GM23338 (cell line): ENCODE results near the gene MEIOB. TPM values are rescaled to one million over a fixed set of nuclear protein-coding genes. Genes with fewer than 3 reads are reported as not detected.

Experiments used
- ATAC-seq: fragments of 200-7000 bp; cut with Tn5 transposase; 3 replicates; pipeline ENCODE4 v1.9.1; 2020
- DNase-seq: peaks from one replicate; pipeline ENCODE4 v3.0.0-alpha.2; 2015; ENCODE audit warnings: low spot score
- H2AFZ ChIP-seq: fragments of 200-600 bp; sonication (generic); 2 replicates; pipeline ENCODE4 v1.8.0; 2016; ENCODE audit warnings: antibody characterized with exemption, mild to moderate bottlenecking, moderate library complexity
- H3F3A ChIP-seq: fragments of 200-600 bp; sonication (generic); replicated peaks from 2 replicates; pipeline ENCODE4 v1.8.0; 2017; ENCODE audit warnings: antibody characterized with exemption, mixed run types, low read depth
- H3K27ac ChIP-seq: fragments of 200-600 bp; sonication (generic); 2 replicates; pipeline ENCODE4 v1.6.1; 2016; ENCODE audit warnings: low read depth
- H3K27me3 ChIP-seq: fragments of 200-600 bp; sonication (generic); 2 replicates; pipeline ENCODE4 v1.8.0; 2016; ENCODE audit warnings: mild to moderate bottlenecking, mixed run types, moderate library complexity; ENCODE audit not compliant: insufficient read depth
- H3K36me3 ChIP-seq: fragments of 200-600 bp; sonication (generic); 2 replicates; pipeline ENCODE4 v1.8.0; 2016; ENCODE audit warnings: mild to moderate bottlenecking; ENCODE audit not compliant: insufficient read depth
- H3K4me1 ChIP-seq: fragments of 200-600 bp; sonication (generic); 2 replicates; pipeline ENCODE4 v1.8.0; 2016; ENCODE audit warnings: mild to moderate bottlenecking, moderate library complexity; ENCODE audit not compliant: insufficient read depth
- H3K4me2 ChIP-seq: fragments of 200-600 bp; sonication (generic); 2 replicates; pipeline ENCODE4 v1.7.1; 2017; ENCODE audit warnings: mixed run types
- H3K4me3 ChIP-seq: fragments of 200-600 bp; sonication (generic); 2 replicates; pipeline ENCODE4 v1.6.1; 2016; ENCODE audit warnings: mixed run types
- H3K79me2 ChIP-seq: fragments of 200-600 bp; sonication (generic); replicated peaks from 2 replicates; pipeline ENCODE4 v1.8.0; 2017; ENCODE audit warnings: mild to moderate bottlenecking; ENCODE audit not compliant: insufficient read depth
- H3K9me2 ChIP-seq: fragments of 200-600 bp; sonication (generic); 2 replicates; pipeline ENCODE4 v1.8.0; 2017; ENCODE audit not compliant: insufficient read depth
- H4K20me1 ChIP-seq: fragments of 200-600 bp; sonication (generic); replicated peaks from 2 replicates; pipeline ENCODE4 v1.8.0; 2017; ENCODE audit warnings: mild to moderate bottlenecking; ENCODE audit not compliant: insufficient read depth
- H3K27ac Mint-ChIP-seq: 2 replicates; pipeline ENCODE4 v1.8.0; 2020; ENCODE audit warnings: inconsistent platforms, mild to moderate bottlenecking, moderate library complexity, mixed read lengths
- H3K27me3 Mint-ChIP-seq: 3 replicates; pipeline ENCODE4 v1.8.0; 2022; ENCODE audit warnings: low read depth, mild to moderate bottlenecking, moderate library complexity, mixed read lengths, inconsistent platforms; ENCODE audit not compliant: insufficient read depth, poor library complexity
- H3K36me3 Mint-ChIP-seq: 3 replicates; pipeline ENCODE4 v1.8.0; 2021; ENCODE audit warnings: low read depth, mild to moderate bottlenecking, inconsistent platforms, moderate library complexity, mixed read lengths
- H3K4me1 Mint-ChIP-seq: 3 replicates; pipeline ENCODE4 v1.8.0; 2020; ENCODE audit warnings: mild to moderate bottlenecking, inconsistent platforms, mixed read lengths
- H3K4me3 Mint-ChIP-seq: 3 replicates; pipeline ENCODE4 v1.8.0; 2021; ENCODE audit warnings: moderate library complexity, mild to moderate bottlenecking, inconsistent platforms, mixed read lengths
- H3K9me3 Mint-ChIP-seq: 3 replicates; pipeline ENCODE4 v1.8.0; 2020; ENCODE audit warnings: moderate library complexity, mild to moderate bottlenecking, inconsistent platforms, mixed read lengths
- CREB1 ChIP-seq: fragments of 250-450 bp; sonication (Bioruptor Pico); IDR thresholded peaks from 2 replicates; pipeline ENCODE4 v1.5.0; 2020; ENCODE audit warnings: low read depth, mild to moderate bottlenecking, moderate library complexity
- CTCF ChIP-seq, 2 experiments: fragments of 200-600 bp in 1 of 2; sonication (generic) in 1 of 2; conservative IDR thresholded peaks; 2 replicates each; pipeline versions ENCODE4 v1.5.1 to v1.6.1; 2016 to 2017; ENCODE audit warnings: antibody characterized with exemption in 2 of 2, low read depth in 2 of 2, mild to moderate bottlenecking in 2 of 2, moderate library complexity in 1 of 2
- ETS1 ChIP-seq: IDR thresholded peaks from 2 replicates; pipeline ENCODE4 v1.6.1; 2016; ENCODE audit warnings: antibody characterized with exemption
- EZH2 ChIP-seq: fragments of 200-600 bp; sonication (generic); IDR thresholded peaks from one replicate; pipeline ENCODE4 v1.8.0; 2017; ENCODE audit warnings: antibody characterized with exemption, mild to moderate bottlenecking, low read depth; ENCODE audit not compliant: unreplicated experiment
- EZH2phosphoT487 ChIP-seq: fragments of 200-600 bp; sonication (generic); IDR thresholded peaks from one replicate; pipeline ENCODE4 v1.8.1; 2018; ENCODE audit warnings: antibody characterized with exemption; ENCODE audit not compliant: unreplicated experiment
- JUNB ChIP-seq: IDR thresholded peaks from one replicate; pipeline ENCODE4 v1.6.1; 2016; ENCODE audit warnings: antibody characterized with exemption; ENCODE audit not compliant: unreplicated experiment
- NANOG ChIP-seq: IDR thresholded peaks from 2 replicates; pipeline ENCODE4 v1.6.1; 2016; ENCODE audit warnings: antibody characterized with exemption, borderline replicate concordance
- POLR2AphosphoS5 ChIP-seq: IDR thresholded peaks from 2 replicates; pipeline ENCODE4 v1.6.1; 2016; ENCODE audit warnings: antibody characterized with exemption, low read depth
- REST ChIP-seq: IDR thresholded peaks from one replicate; pipeline ENCODE4 v1.6.1; 2018; ENCODE audit warnings: antibody characterized with exemption; ENCODE audit not compliant: unreplicated experiment
- STAT1 ChIP-seq: IDR thresholded peaks from one replicate; pipeline ENCODE4 v1.6.1; 2016; ENCODE audit warnings: antibody characterized with exemption; ENCODE audit not compliant: unreplicated experiment
- ZNF114 ChIP-seq: fragments of 250-450 bp; sonication (Bioruptor Pico); IDR thresholded peaks from 2 replicates; pipeline ENCODE4 v1.5.0; 2020; ENCODE audit warnings: mild to moderate bottlenecking, moderate library complexity
- ZNF331 ChIP-seq: fragments of 250-450 bp; sonication (Bioruptor Pico); IDR thresholded peaks from 2 replicates; pipeline ENCODE4 v1.5.0; 2020; ENCODE audit warnings: low read depth, mild to moderate bottlenecking, moderate library complexity
- ZNF462 ChIP-seq: fragments of 250-450 bp; sonication (Bioruptor Pico); IDR thresholded peaks from 2 replicates; pipeline ENCODE4 v1.5.0; 2020; ENCODE audit warnings: mild to moderate bottlenecking, moderate library complexity
- polyA plus RNA-seq: library from polyadenylated mRNA; unstranded; fragments of >200 nt; fragmentation: Nextera tagmentation; extraction: Ambion mirVana; gene quantifications from 2 replicates; pipeline ENCODE4 v1.2.1, GENCODE V29; 2016
- total RNA-seq: library from RNA; depleted of rRNA; stranded (reverse); fragments of >200 nt; shearing (Covaris generic); gene quantifications from 2 replicates; pipeline ENCODE4 v1.2.3, GENCODE V29; 2014

The MEIOB gene
- total and polyA plus RNA-seq, 2 experiments from 2014 or later = 7.3 to 8.7 TPM

- Histone ChIP-seq H3K9me2 (no peaks in the 10 kb centered on the region), H3K79me2 (no peaks in the 10 kb centered on the region), H3K4me3 (no peak overlapping the region), H3K4me2 (no peak overlapping the region), H3K27me3 (peaks cover 17% of the 10 kb centered on the region), H3F3A (no peaks in the 10 kb centered on the region), H3K36me3 (no peaks in the 10 kb centered on the region), H2AFZ (no peak overlapping the region), H3K27ac (no peak overlapping the region), H3K4me1 (peaks cover 8% of the 10 kb centered on the region; the same call in 1 of the 2 replicates), H4K20me1 (no peaks in the 10 kb centered on the region)
- Mint-ChIP-seq H3K36me3 (no peaks in the 10 kb centered on the region), H3K4me3 (no peak overlapping the region), H3K4me1 (peaks cover 26% of the 10 kb centered on the region), H3K9me3 (no peaks in the 10 kb centered on the region), H3K27ac (no peak overlapping the region), H3K27me3 (peaks cover 30% of the 10 kb centered on the region)
- no peak for DNase-seq
- no peak for ATAC-seq
- no peak for TF ChIP-seq ZNF331 (CRISPR knock-in tag)
- TF ChIP-seq JUNB = no peak
- TF ChIP-seq POLR2AphosphoS5 = no peak
- no peak for TF ChIP-seq CTCF (conservative IDR thresholded peaks at IDR 0.05; ENCODE audit: low read depth in 2 of 2)
- no peak for TF ChIP-seq ZNF462 (CRISPR knock-in tag)
- no peak for TF ChIP-seq CREB1 (CRISPR knock-in tag)
- TF ChIP-seq STAT1 = no peak
- no peak for TF ChIP-seq REST
- TF ChIP-seq EZH2 = no peak
- no peak for TF ChIP-seq EZH2phosphoT487
- TF ChIP-seq ETS1 = no peak
- no peak for TF ChIP-seq NANOG
- no peak for TF ChIP-seq ZNF114 (CRISPR knock-in tag)
Observed at GRCh38 chr16:1911467-1912214, 39.7 kb upstream of the MEIOB start.
